ENCODE measurements around the gene PCDH9. TPM values are rescaled to one million over a fixed set of nuclear protein-coding genes. Genes with fewer than 3 reads are reported as not detected.

The PCDH9 gene
- total RNA-seq, 2 donors from 2014 or later = 0.44 to 1.0 TPM

- Histone ChIP-seq H3K4me1 (no peaks in the 10 kb centered on the region), H3K9ac (ENCODE audit: low read depth in 2 of 2, low read length in 2 of 2) (no peak overlapping the region), H3K27ac (no peak overlapping the region), H3K4me3 (no peak overlapping the region), H3K36me3 (no peaks in the 10 kb centered on the region), H3K9me3 (no peaks in the 10 kb centered on the region), H3K27me3 (no peaks in the 10 kb centered on the region)
- no peak for TF ChIP-seq CTCF (IDR thresholded peaks at IDR 0.05)
- no peak for DNase-seq
- intact Hi-C loops (cut with DNase I) = no loop called here
These were observed 729.0 kb downstream of the PCDH9 start for GRCh38 chr13:66501181-66501580.

GRCh38 chr13:66492479-66492878 is 737.7 kb downstream of the PCDH9 start:
- TF ChIP-seq CTCF (IDR thresholded peaks at IDR 0.05) = no peak

GRCh38 chr13:66491251-66491650 is 738.9 kb downstream of the PCDH9 start:
- H3K9me3 ChIP-seq = no peaks in the 10 kb centered on the region
- H3K27ac ChIP-seq = no peak overlapping the region
- H3K4me3 ChIP-seq = no peak overlapping the region
- H3K27me3 ChIP-seq = no peaks in the 10 kb centered on the region
- TF ChIP-seq CTCF (IDR thresholded peaks at IDR 0.05) = no peak
- intact Hi-C loops (cut with DNase I) = no loop called here
- no peak for DNase-seq
- H3K4me1 ChIP-seq = no peaks in the 10 kb centered on the region
- H3K36me3 ChIP-seq = no peaks in the 10 kb centered on the region
- H3K9ac ChIP-seq (ENCODE audit: low read depth in 2 of 2, low read length in 2 of 2) = no peak overlapping the region

More at GRCh38 chr13:66492479-66492878, 737.7 kb downstream of the PCDH9 start:
- H3K27me3 ChIP-seq = no peaks in the 10 kb centered on the region
- H3K27ac ChIP-seq = no peak overlapping the region
- H3K9me3 ChIP-seq = no peaks in the 10 kb centered on the region
- no peak for DNase-seq
- no peak overlapping the region for H3K9ac ChIP-seq (ENCODE audit: low read depth in 2 of 2, low read length in 2 of 2)
- no peaks in the 10 kb centered on the region for H3K36me3 ChIP-seq
- H3K4me1 ChIP-seq = no peaks in the 10 kb centered on the region
- intact Hi-C loops (cut with DNase I) = no loop called here
- H3K4me3 ChIP-seq = no peak overlapping the region

GRCh38 chr13:66489586-66489985 is 740.5 kb downstream of the PCDH9 start:
- DNase-seq = no peak
- intact Hi-C loops (cut with DNase I) = no loop called here
- Histone ChIP-seq H3K27me3 (no peaks in the 10 kb centered on the region), H3K9ac (ENCODE audit: low read depth in 2 of 2, low read length in 2 of 2) (no peak overlapping the region), H3K4me3 (no peak overlapping the region), H3K4me1 (no peaks in the 10 kb centered on the region), H3K27ac (no peak overlapping the region), H3K9me3 (no peaks in the 10 kb centered on the region), H3K36me3 (no peaks in the 10 kb centered on the region)
- TF ChIP-seq CTCF (IDR thresholded peaks at IDR 0.05) = no peak

GRCh38 chr13:66489172-66489571 is 741.0 kb downstream of the PCDH9 start:
- Histone ChIP-seq H3K9ac (ENCODE audit: low read depth in 2 of 2, low read length in 2 of 2) (no peak overlapping the region), H3K27me3 (no peaks in the 10 kb centered on the region), H3K4me3 (no peak overlapping the region), H3K4me1 (no peaks in the 10 kb centered on the region), H3K27ac (no peak overlapping the region), H3K36me3 (no peaks in the 10 kb centered on the region), H3K9me3 (no peaks in the 10 kb centered on the region)
- no peak for TF ChIP-seq CTCF (IDR thresholded peaks at IDR 0.05)
- intact Hi-C loops (cut with DNase I) = no loop called here
- no peak for DNase-seq

- H3K4me3 ChIP-seq = no peak overlapping the region
- H3K36me3 ChIP-seq = no peaks in the 10 kb centered on the region
- no peak overlapping the region for H3K9ac ChIP-seq (ENCODE audit: low read depth in 2 of 2, low read length in 2 of 2)
- H3K27ac ChIP-seq = no peak overlapping the region
- H3K9me3 ChIP-seq = no peaks in the 10 kb centered on the region
- TF ChIP-seq CTCF (IDR thresholded peaks at IDR 0.05) = no peak
- intact Hi-C loops (cut with DNase I) = no loop called here
- no peaks in the 10 kb centered on the region for H3K4me1 ChIP-seq
- DNase-seq = no peak
- no peaks in the 10 kb centered on the region for H3K27me3 ChIP-seq
These were observed 746.4 kb downstream of the PCDH9 start for GRCh38 chr13:66483712-66484111.
